K562 (cell line): ENCODE measurements around the gene COPA. TPM values are rescaled to one million over a fixed set of nuclear protein-coding genes. Genes with fewer than 3 reads are reported as not detected.

ENCODE experiments used
- ATAC-seq: fragments of 200-7000 bp; cut with Tn5 transposase; 3 replicates; pipeline ENCODE4 v1.9.1; 2020; ENCODE audit warnings: moderate library complexity
- BruUV-seq: library from RNA; stranded (reverse); fragments of 400-500 nt; replicated peaks from 2 replicates; lab custom pipeline; 2021; lab: Mats Ljungman, UMichigan
- CTCF ChIA-PET: fragments of 300-600 bp; formaldehyde crosslinking; extraction: SDS; loops from one replicate; lab custom pipeline; 2021; ENCODE audit warnings: low intra/inter-chr PET ratio; lab: Yijun Ruan, JAX
- POLR2A ChIA-PET: fragments of 300-600, 350-650 bp; sonication (Branson Sonifier 250); formaldehyde crosslinking; extraction: SDS; loops from one replicate; lab custom pipeline; 2021; ENCODE audit warnings: antibody characterized with exemption, inconsistent platforms; lab: Yijun Ruan, JAX
- DNase-seq, 4 experiments: peaks; one replicate each; pipeline versions ENCODE4 v3.0.0 to v3.0.0-alpha.2; 2011 to 2018; ENCODE audit warnings: low spot score in 3 of 4, mixed read lengths in 3 of 4; ENCODE audit errors: extremely low read depth in 1 of 4
- FAIRE-seq: peaks from 2 replicates; lab custom pipeline; 2011; peaks lifted over from hg19 to GRCh38; lab: Jason Lieb, UNC
- H2AFZ ChIP-seq: 2 replicates; pipeline ENCODE4 v1.6.0; 2011; ENCODE audit warnings: low read depth, low read length, control low read depth, inconsistent platforms
- H3K27ac ChIP-seq: fragments of 200-600 bp; 3 replicates; pipeline ENCODE4 v1.8.0; 2011; ENCODE audit warnings: low read depth, mild to moderate bottlenecking, control low read depth, inconsistent platforms, low read length, moderate library complexity, mixed read lengths; ENCODE audit errors: extremely low read depth
- H3K27me3 ChIP-seq, 2 experiments: fragments of 300-600 bp in 1 of 2; 2 replicates in 1 of 2; 3 replicates in 1 of 2; pipeline versions ENCODE4 v1.6.0 to v1.8.0; 2011; ENCODE audit warnings: inconsistent platforms in 2 of 2, low read length in 2 of 2, mild to moderate bottlenecking in 1 of 2, mixed read lengths in 1 of 2, moderate library complexity in 1 of 2; ENCODE audit not compliant: control insufficient read depth in 2 of 2, insufficient read depth in 2 of 2
- H3K36me3 ChIP-seq: fragments of 300-600 bp; 3 replicates; pipeline ENCODE4 v1.8.0; 2011; ENCODE audit warnings: mild to moderate bottlenecking, low read length, inconsistent platforms; ENCODE audit not compliant: control insufficient read depth, insufficient read depth
- H3K4me1 ChIP-seq, 2 experiments: fragments of 200-600 bp in 1 of 2; replicated peaks in 1 of 2; 2 replicates in 1 of 2; 3 replicates in 1 of 2; pipeline versions ENCODE4 v1.5.1 to v1.8.0; 2011; ENCODE audit warnings: inconsistent platforms in 2 of 2, low read length in 2 of 2, mild to moderate bottlenecking in 1 of 2, mixed read lengths in 1 of 2, moderate library complexity in 1 of 2; ENCODE audit not compliant: control insufficient read depth in 2 of 2, insufficient read depth in 2 of 2
- H3K4me2 ChIP-seq: 2 replicates; pipeline ENCODE4 v1.6.1; 2011; ENCODE audit warnings: low read length, control low read depth, inconsistent platforms, mixed read lengths; ENCODE audit not compliant: insufficient read depth
- H3K4me3 ChIP-seq: fragments of 200-600 bp; sonication (generic), shearing (Covaris generic); 2 replicates; pipeline ENCODE4 v1.5.1; 2016; ENCODE audit warnings: control low read depth, inconsistent platforms
- H3K79me2 ChIP-seq: fragments of 200-600 bp; 3 replicates; pipeline ENCODE4 v1.8.0; 2011; ENCODE audit warnings: low read length, inconsistent platforms; ENCODE audit not compliant: control insufficient read depth, insufficient read depth
- H3K9ac ChIP-seq, 2 experiments: 2 replicates each; pipeline versions ENCODE4 v1.6.0 to v1.6.1; 2011; ENCODE audit warnings: low read depth in 2 of 2, low read length in 2 of 2, control low read depth in 1 of 2, inconsistent platforms in 1 of 2, mild to moderate bottlenecking in 1 of 2, mixed read lengths in 1 of 2; ENCODE audit not compliant: insufficient read depth in 1 of 2
- H3K9me1 ChIP-seq: one replicate; pipeline ENCODE4 v1.6.0; 2011; ENCODE audit warnings: inconsistent platforms, mild to moderate bottlenecking, low read length, moderate library complexity; ENCODE audit not compliant: control insufficient read depth, insufficient read depth
- H3K9me3 ChIP-seq: replicated peaks from 2 replicates; pipeline ENCODE4 v1.5.1; 2011; ENCODE audit warnings: low read depth, low read length, inconsistent platforms; ENCODE audit not compliant: control insufficient read depth, insufficient read depth
- H4K20me1 ChIP-seq: replicated peaks from 2 replicates; pipeline ENCODE4 v1.6.1; 2011; ENCODE audit warnings: low read length, inconsistent platforms, mixed read lengths; ENCODE audit not compliant: control insufficient read depth, insufficient read depth
- BMI1 ChIP-seq: fragments of 150-350 bp; IDR thresholded peaks from 2 replicates; pipeline ENCODE4 v1.6.1; 2014; ENCODE audit warnings: low read length
- ESRRB ChIP-seq: fragments of 250-450 bp; sonication (Bioruptor Pico); IDR thresholded peaks from 2 replicates; pipeline ENCODE4 v1.5.0; 2020; ENCODE audit warnings: mild to moderate bottlenecking, moderate library complexity, borderline replicate concordance
- IRF2 ChIP-seq: sonication (generic); formaldehyde crosslinking; IDR thresholded peaks from 2 replicates; pipeline ENCODE4 v1.8.1; 2022; ENCODE audit warnings: mild to moderate bottlenecking, missing genetic modification reagents
- KLF16 ChIP-seq: IDR thresholded peaks from 2 replicates; pipeline ENCODE4 v1.6.1; 2016; ENCODE audit warnings: antibody characterized with exemption
- MED1 ChIP-seq: sonication (generic); formaldehyde crosslinking; IDR thresholded peaks from 2 replicates; pipeline ENCODE4 v1.8.1; 2023; ENCODE audit warnings: missing genetic modification reagents, borderline replicate concordance
- NCOA2 ChIP-seq, 2 experiments: fragments of 450-650 bp; IDR thresholded peaks; 2 replicates each; pipeline ENCODE4 v1.6.1; 2018; ENCODE audit warnings: mild to moderate bottlenecking in 2 of 2, moderate library complexity in 1 of 2; ENCODE audit not compliant: partially characterized antibody in 2 of 2
- NR2C2 ChIP-seq, 2 experiments: fragments of 200-800 bp in 1 of 2; sonication (Bioruptor generic) in 1 of 2; sonication (generic) in 1 of 2; formaldehyde crosslinking in 1 of 2; IDR thresholded peaks; 2 replicates each; pipeline versions ENCODE4 v1.6.1 to v1.8.0; 2016 to 2022; ENCODE audit warnings: mild to moderate bottlenecking in 1 of 2, missing compliant biosample characterization in 1 of 2, missing genetic modification characterization in 1 of 2, missing genetic modification reagents in 1 of 2
- SIX5 ChIP-seq, 2 experiments: IDR thresholded peaks; 2 replicates each; pipeline ENCODE4 v1.6.1; 2011; ENCODE audit warnings: low read length in 2 of 2, borderline replicate concordance in 1 of 2, low read depth in 1 of 2, mild to moderate bottlenecking in 1 of 2, moderate library complexity in 1 of 2; ENCODE audit not compliant: insufficient read depth in 1 of 2
- ZNF140 ChIP-seq: fragments of 250-450 bp; sonication (Bioruptor Pico); IDR thresholded peaks from 2 replicates; pipeline ENCODE4 v1.8.0; 2021; ENCODE audit warnings: moderate library complexity, mild to moderate bottlenecking, inconsistent platforms
- ZNF143 ChIP-seq: sonication (generic); formaldehyde crosslinking; IDR thresholded peaks from 2 replicates; pipeline ENCODE4 v1.9.0; 2022; ENCODE audit warnings: mild to moderate bottlenecking, missing genetic modification reagents
- ZNF212 ChIP-seq: fragments of 450-650 bp; formaldehyde crosslinking; IDR thresholded peaks from 2 replicates; pipeline ENCODE4 v1.4.0; 2020; ENCODE audit warnings: mild to moderate bottlenecking
- ZNF436 ChIP-seq: fragments of 250-450, 450-650 bp; sonication (Bioruptor Pico); formaldehyde crosslinking; IDR thresholded peaks from 2 replicates; pipeline ENCODE4 v1.7.0; 2020; ENCODE audit warnings: mild to moderate bottlenecking
- ZSCAN29 ChIP-seq: fragments of 450-650 bp; IDR thresholded peaks from 2 replicates; pipeline ENCODE4 v1.6.1; 2017
- WGBS: fragments of 100-300 bp; shearing (Covaris generic); methylation state at CpG from one replicate; pipeline ENCODE4 v1.1.6; 2016; ENCODE audit warnings: low coverage, mixed read lengths; ENCODE audit not compliant: insufficient coverage; ENCODE audit errors: missing lambda C conversion rate; 5-methylcytosine and 5-hydroxymethylcytosine counted together
- in situ Hi-C: fragments of 300-500 bp; cut with MboI; formaldehyde crosslinking; loops from 4 replicates; pipeline ENCODE4 v1.15.0; 2018; ENCODE audit warnings: inconsistent platforms, mixed read lengths
- intact Hi-C: fragments of 100-400 bp; cut with micrococcal nuclease; formaldehyde crosslinking; loops from 2 replicates; pipeline ENCODE4 v1.14.2; 2022
- polyA plus RNA-seq, 8 experiments: library from polyadenylated mRNA; depleted of rRNA in 4 of 8; stranded (reverse) in 5 of 8; unstranded in 3 of 8; fragments of >200 nt; fragmentation: Nextera tagmentation in 2 of 8; fragmentation: Illumina TruSeq in 1 of 8; extraction: Ambion mirVana in 2 of 8; extraction: Trizol in 1 of 8; gene quantifications; 2 replicates each; pipeline versions ENCODE4 v1.2.1 to v1.2.3, GENCODE V29; 2011 to 2014; ENCODE audit warnings: inconsistent platforms in 1 of 8, missing spikeins in 1 of 8
- total RNA-seq, 7 experiments: library from RNA; depleted of rRNA in 6 of 7; stranded (reverse); fragments of >200 nt in 6 of 7; fragmentation: Illumina TruSeq in 2 of 7; extraction: Trizol in 2 of 7; gene quantifications; 2 replicates each; pipeline versions ENCODE4 v1.2.1 to v1.2.3, GENCODE V29; 2011 to 2021; ENCODE audit warnings: low replicate concordance in 1 of 7
- TF ChIP-seq, protein P1 (sequence below): fragments of 450-650 bp; IDR thresholded peaks from 2 replicates; pipeline ENCODE4 v1.6.1; 2016; ENCODE audit warnings: antibody characterized with exemption
- TF ChIP-seq, protein P2 (sequence below): conservative IDR thresholded peaks from 2 replicates; pipeline ENCODE4 v1.6.1; 2011; ENCODE audit warnings: low read depth, mild to moderate bottlenecking, low read length; ENCODE audit not compliant: control insufficient read depth
- TF ChIP-seq, protein P3 (sequence below): sonication (generic); formaldehyde crosslinking; IDR thresholded peaks from 2 replicates; pipeline ENCODE4 v1.9.0; 2022; ENCODE audit warnings: mild to moderate bottlenecking, missing genetic modification reagents
- TF ChIP-seq, protein P4 (sequence below): fragments of 250-450 bp; sonication (Bioruptor Pico); IDR thresholded peaks from 2 replicates; pipeline ENCODE4 v1.8.0; 2021; ENCODE audit warnings: mild to moderate bottlenecking, moderate library complexity

COPA gene
- total and polyA plus RNA-seq, 9 of the 15 experiments (the other 6 are each of a cell fraction or from before 2014, with no cell fraction given), result 49.8 to 222 (median 110) TPM

DNA sequence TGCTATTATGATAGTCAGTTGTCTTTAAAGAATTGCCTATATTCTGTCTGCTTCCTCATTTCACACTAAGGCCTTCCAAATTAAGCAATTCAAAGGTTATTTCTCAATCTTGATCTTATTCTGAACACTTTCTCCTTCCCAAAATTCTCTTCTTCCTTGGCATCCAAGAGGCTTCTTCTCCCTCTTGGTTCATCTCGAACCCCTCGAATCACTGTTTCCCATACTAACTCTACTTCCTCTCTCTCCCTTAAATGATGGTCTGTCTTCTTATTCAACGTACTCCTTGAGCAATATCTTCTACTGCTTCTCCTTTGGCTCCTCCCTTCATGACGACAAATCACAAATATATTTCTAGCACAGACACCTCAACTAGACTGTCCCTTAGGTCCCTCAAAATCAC, 4.5 kb downstream of the COPA start:
- DNase-seq, result no peak
- Histone ChIP-seq H3K4me2 (no peak overlapping the region), H3K36me3 (peaks cover 68% of the 10 kb centered on the region), H3K79me2 (peaks cover 55% of the 10 kb centered on the region), H3K4me3 (no peak overlapping the region), H3K9me3 (no peaks in the 10 kb centered on the region), H3K27ac (no peak overlapping the region), H3K9me1 (no peaks in the 10 kb centered on the region), H2AFZ (no peak overlapping the region), H3K27me3 (no peaks in the 10 kb centered on the region), H4K20me1 (no peaks in the 10 kb centered on the region), H3K4me1 (peaks cover 0 to 11% of the 10 kb centered on the region in 2 experiments; a peak in 2 of 5 replicates), H3K9ac (no peak overlapping the region)
- intact Hi-C loops (no loop called here), in situ Hi-C loops (no loop called here)
- no peak for FAIRE-seq
- CTCF ChIA-PET, result no interaction called here
- WGBS, result 91% methylated on average over 4 of the region's 4 CpGs
- TF ChIP-seq, protein P1, sequence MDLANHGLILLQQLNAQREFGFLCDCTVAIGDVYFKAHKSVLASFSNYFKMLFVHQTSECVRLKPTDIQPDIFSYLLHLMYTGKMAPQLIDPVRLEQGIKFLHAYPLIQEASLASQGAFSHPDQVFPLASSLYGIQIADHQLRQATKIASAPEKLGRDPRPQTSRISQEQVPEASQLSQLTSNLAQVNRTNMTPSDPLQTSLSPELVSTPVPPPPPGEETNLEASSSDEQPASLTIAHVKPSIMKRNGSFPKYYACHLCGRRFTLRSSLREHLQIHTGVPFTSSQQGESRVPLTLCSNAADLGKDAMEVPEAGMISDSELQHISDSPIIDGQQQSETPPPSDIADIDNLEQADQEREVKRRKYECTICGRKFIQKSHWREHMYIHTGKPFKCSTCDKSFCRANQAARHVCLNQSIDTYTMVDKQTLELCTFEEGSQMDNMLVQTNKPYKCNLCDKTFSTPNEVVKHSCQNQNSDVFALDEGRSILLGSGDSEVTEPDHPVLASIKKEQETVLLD, result no peak
- no peak for TF ChIP-seq ZNF436 (CRISPR knock-in tag)
- TF ChIP-seq MED1 (CRISPR knock-in tag), result no peak
- TF ChIP-seq NCOA2 (IDR thresholded peaks at IDR 0.05; ENCODE audit: partially characterized antibody in 2 of 2), result no peak
- TF ChIP-seq, protein P2, sequence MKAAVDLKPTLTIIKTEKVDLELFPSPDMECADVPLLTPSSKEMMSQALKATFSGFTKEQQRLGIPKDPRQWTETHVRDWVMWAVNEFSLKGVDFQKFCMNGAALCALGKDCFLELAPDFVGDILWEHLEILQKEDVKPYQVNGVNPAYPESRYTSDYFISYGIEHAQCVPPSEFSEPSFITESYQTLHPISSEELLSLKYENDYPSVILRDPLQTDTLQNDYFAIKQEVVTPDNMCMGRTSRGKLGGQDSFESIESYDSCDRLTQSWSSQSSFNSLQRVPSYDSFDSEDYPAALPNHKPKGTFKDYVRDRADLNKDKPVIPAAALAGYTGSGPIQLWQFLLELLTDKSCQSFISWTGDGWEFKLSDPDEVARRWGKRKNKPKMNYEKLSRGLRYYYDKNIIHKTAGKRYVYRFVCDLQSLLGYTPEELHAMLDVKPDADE, result no peak
- TF ChIP-seq SIX5 (IDR thresholded peaks at IDR 0.05; ENCODE audit: borderline replicate concordance in 1 of 2, insufficient read depth in 1 of 2, low read depth in 1 of 2, low read length in 2 of 2), result no peak
- TF ChIP-seq, protein P3, sequence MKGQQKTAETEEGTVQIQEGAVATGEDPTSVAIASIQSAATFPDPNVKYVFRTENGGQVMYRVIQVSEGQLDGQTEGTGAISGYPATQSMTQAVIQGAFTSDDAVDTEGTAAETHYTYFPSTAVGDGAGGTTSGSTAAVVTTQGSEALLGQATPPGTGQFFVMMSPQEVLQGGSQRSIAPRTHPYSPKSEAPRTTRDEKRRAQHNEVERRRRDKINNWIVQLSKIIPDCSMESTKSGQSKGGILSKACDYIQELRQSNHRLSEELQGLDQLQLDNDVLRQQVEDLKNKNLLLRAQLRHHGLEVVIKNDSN (CRISPR knock-in tag), result no peak
- no peak for TF ChIP-seq KLF16
- TF ChIP-seq NR2C2 (CRISPR knock-in tag; IDR thresholded peaks at IDR 0.05), result no peak
- no peak for TF ChIP-seq NR2C2 (tag; IDR thresholded peaks at IDR 0.05)
- TF ChIP-seq ZNF212 (CRISPR knock-in tag), result no peak
- no peak for TF ChIP-seq ZNF143
- no peak for TF ChIP-seq ESRRB (CRISPR knock-in tag)
- no peak for TF ChIP-seq ZSCAN29
- TF ChIP-seq ZNF140 (CRISPR knock-in tag), result no peak
- TF ChIP-seq, protein P4, sequence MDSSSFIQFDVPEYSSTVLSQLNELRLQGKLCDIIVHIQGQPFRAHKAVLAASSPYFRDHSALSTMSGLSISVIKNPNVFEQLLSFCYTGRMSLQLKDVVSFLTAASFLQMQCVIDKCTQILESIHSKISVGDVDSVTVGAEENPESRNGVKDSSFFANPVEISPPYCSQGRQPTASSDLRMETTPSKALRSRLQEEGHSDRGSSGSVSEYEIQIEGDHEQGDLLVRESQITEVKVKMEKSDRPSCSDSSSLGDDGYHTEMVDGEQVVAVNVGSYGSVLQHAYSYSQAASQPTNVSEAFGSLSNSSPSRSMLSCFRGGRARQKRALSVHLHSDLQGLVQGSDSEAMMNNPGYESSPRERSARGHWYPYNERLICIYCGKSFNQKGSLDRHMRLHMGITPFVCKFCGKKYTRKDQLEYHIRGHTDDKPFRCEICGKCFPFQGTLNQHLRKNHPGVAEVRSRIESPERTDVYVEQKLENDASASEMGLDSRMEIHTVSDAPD (CRISPR knock-in tag), result no peak
- TF ChIP-seq IRF2 (CRISPR knock-in tag), result no peak
- no peak for TF ChIP-seq BMI1
- POLR2A ChIA-PET, result interaction anchor here (1.1 kb wide), 1 partner anchor 11 kb away, joined by 3 read pairs; no protein-coding TSS in a partner anchor
- no peak for ATAC-seq
- no TSS peak for BruUV-seq
